Measurements from ENCODE around the gene CD300C. TPM values are rescaled to one million over a fixed set of nuclear protein-coding genes. Genes with fewer than 3 reads are reported as not detected.

Gene CD300C
- polyA plus RNA-seq, 1 experiment: not detected

- POLR2A ChIA-PET: no interaction called here
- Histone ChIP-seq H3K4me3 (ENCODE audit: low read depth, low read length) (no peak overlapping the region), H3K27me3 (ENCODE audit: control insufficient read depth, insufficient read depth, low read length) (no peaks in the 10 kb centered on the region), H3K9me3 (ENCODE audit: control insufficient read depth, insufficient read depth, low read length) (peaks cover 26% of the 10 kb centered on the region), H3K27ac (ENCODE audit: low read depth, low read length) (no peak overlapping the region)
- DNase-seq (ENCODE audit: low read depth, low spot score): no peak
- TF ChIP-seq CTCF (IDR thresholded peaks at IDR 0.05; ENCODE audit: low read depth, low read length): no peak
- CTCF ChIA-PET: no interaction called here
Measured at GRCh38 chr17:74516561-74517328, 29.2 kb downstream of the CD300C start.

- CTCF ChIA-PET: no interaction called here
- no peak for DNase-seq (ENCODE audit: low read depth, low spot score)
- POLR2A ChIA-PET: no interaction called here
Measured at GRCh38 chr17:74515941-74516340, 30.0 kb downstream of the CD300C start.

GRCh38 chr17:74514632-74515334, 31.1 kb downstream of the CD300C start:
- Histone ChIP-seq H3K27ac (ENCODE audit: low read depth, low read length) (no peak overlapping the region), H3K27me3 (ENCODE audit: control insufficient read depth, insufficient read depth, low read length) (no peaks in the 10 kb centered on the region), H3K9me3 (ENCODE audit: control insufficient read depth, insufficient read depth, low read length) (peaks cover 16% of the 10 kb centered on the region; the same call in 1 of the 2 replicates), H3K4me3 (ENCODE audit: low read depth, low read length) (no peak overlapping the region)
- CTCF ChIA-PET: no interaction called here
- POLR2A ChIA-PET: no interaction called here
- TF ChIP-seq CTCF (IDR thresholded peaks at IDR 0.05; ENCODE audit: low read depth, low read length): no peak
- DNase-seq (ENCODE audit: low read depth, low spot score): no peak

More at GRCh38 chr17:74515941-74516340, 30.0 kb downstream of the CD300C start:
- no peak overlapping the region for H3K27ac ChIP-seq (ENCODE audit: low read depth, low read length)
- H3K27me3 ChIP-seq (ENCODE audit: control insufficient read depth, insufficient read depth, low read length): no peaks in the 10 kb centered on the region
- no peak overlapping the region for H3K4me3 ChIP-seq (ENCODE audit: low read depth, low read length)
- H3K9me3 ChIP-seq (ENCODE audit: control insufficient read depth, insufficient read depth, low read length): peaks cover 18% of the 10 kb centered on the region
- no peak for TF ChIP-seq CTCF (IDR thresholded peaks at IDR 0.05; ENCODE audit: low read depth, low read length)

GRCh38 chr17:74513987-74514631, 31.8 kb downstream of the CD300C start:
- no peak overlapping the region for H3K4me3 ChIP-seq (ENCODE audit: low read depth, low read length)
- CTCF ChIA-PET: no interaction called here

More at GRCh38 chr17:74513987-74514631, 31.8 kb downstream of the CD300C start:
- POLR2A ChIA-PET: no interaction called here
- Histone ChIP-seq H3K9me3 (ENCODE audit: control insufficient read depth, insufficient read depth, low read length) (peaks cover 16% of the 10 kb centered on the region; the same call in 1 of the 2 replicates), H3K27me3 (ENCODE audit: control insufficient read depth, insufficient read depth, low read length) (no peaks in the 10 kb centered on the region), H3K27ac (ENCODE audit: low read depth, low read length) (no peak overlapping the region)
- no peak for TF ChIP-seq CTCF (IDR thresholded peaks at IDR 0.05; ENCODE audit: low read depth, low read length)
- no peak for DNase-seq (ENCODE audit: low read depth, low spot score)

Data from AG04450 (cell line).